ENCODE measurements around the gene RAD9A.
A peak's percentile ranks its signal among the peaks of the same experiment; 100 is the strongest.

GRCh38 chr11:67401495-67402191 is 9.9 kb downstream of the RAD9A start, which contains the start of gene PPP1CA:
- TF ChIP-seq, protein P1, sequence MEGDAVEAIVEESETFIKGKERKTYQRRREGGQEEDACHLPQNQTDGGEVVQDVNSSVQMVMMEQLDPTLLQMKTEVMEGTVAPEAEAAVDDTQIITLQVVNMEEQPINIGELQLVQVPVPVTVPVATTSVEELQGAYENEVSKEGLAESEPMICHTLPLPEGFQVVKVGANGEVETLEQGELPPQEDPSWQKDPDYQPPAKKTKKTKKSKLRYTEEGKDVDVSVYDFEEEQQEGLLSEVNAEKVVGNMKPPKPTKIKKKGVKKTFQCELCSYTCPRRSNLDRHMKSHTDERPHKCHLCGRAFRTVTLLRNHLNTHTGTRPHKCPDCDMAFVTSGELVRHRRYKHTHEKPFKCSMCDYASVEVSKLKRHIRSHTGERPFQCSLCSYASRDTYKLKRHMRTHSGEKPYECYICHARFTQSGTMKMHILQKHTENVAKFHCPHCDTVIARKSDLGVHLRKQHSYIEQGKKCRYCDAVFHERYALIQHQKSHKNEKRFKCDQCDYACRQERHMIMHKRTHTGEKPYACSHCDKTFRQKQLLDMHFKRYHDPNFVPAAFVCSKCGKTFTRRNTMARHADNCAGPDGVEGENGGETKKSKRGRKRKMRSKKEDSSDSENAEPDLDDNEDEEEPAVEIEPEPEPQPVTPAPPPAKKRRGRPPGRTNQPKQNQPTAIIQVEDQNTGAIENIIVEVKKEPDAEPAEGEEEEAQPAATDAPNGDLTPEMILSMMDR (IDR thresholded peaks at IDR 0.05): peak; percentile 38 to 82 (median 42)
- TF ChIP-seq POLR2AphosphoS5 (IDR thresholded peaks at IDR 0.05) (peak; percentile 69), POLR2A (IDR thresholded peaks at IDR 0.05) (peak; percentile 67)

All from prostate gland (tissue), 2 donors.